ENCODE measurements around the gene IZUMO2. TPM values are rescaled to one million over a fixed set of nuclear protein-coding genes. Genes with fewer than 3 reads are reported as not detected.

Gene IZUMO2
- not detected for total RNA-seq

GRCh38 chr19:50162988-50163387, at the start of gene IZUMO2:
Gene IZUMO2, minus strand, starts transcription at chr19:50163281. Its CDS starts 87 bp downstream, at chr19:50163194.
- CTCF ChIA-PET, result no interaction called here
- POLR2A ChIA-PET, result no interaction called here

GRCh38 chr19:50210425-50210824, 47.3 kb upstream of the IZUMO2 start:
- CTCF ChIA-PET, result no interaction called here
- POLR2A ChIA-PET, result no interaction called here

- ChIA-PET POLR2A (no interaction called here), CTCF (no interaction called here)
These were observed 46.0 kb upstream of the IZUMO2 start for GRCh38 chr19:50209131-50209530.

- ChIA-PET CTCF (interaction anchor here (0.5 kb wide), 1 partner anchor 14 kb away, joined by 3 read pairs; no protein-coding TSS in a partner anchor), POLR2A (no interaction called here)
These were observed 44.6 kb upstream of the IZUMO2 start for GRCh38 chr19:50207730-50208129.

- CTCF ChIA-PET, result no interaction called here
- POLR2A ChIA-PET, result no interaction called here
These were observed 43.1 kb upstream of the IZUMO2 start for GRCh38 chr19:50206191-50206590.

- ChIA-PET CTCF (no interaction called here), POLR2A (no interaction called here)
These were observed 42.6 kb upstream of the IZUMO2 start for GRCh38 chr19:50205681-50206138.

DNA sequence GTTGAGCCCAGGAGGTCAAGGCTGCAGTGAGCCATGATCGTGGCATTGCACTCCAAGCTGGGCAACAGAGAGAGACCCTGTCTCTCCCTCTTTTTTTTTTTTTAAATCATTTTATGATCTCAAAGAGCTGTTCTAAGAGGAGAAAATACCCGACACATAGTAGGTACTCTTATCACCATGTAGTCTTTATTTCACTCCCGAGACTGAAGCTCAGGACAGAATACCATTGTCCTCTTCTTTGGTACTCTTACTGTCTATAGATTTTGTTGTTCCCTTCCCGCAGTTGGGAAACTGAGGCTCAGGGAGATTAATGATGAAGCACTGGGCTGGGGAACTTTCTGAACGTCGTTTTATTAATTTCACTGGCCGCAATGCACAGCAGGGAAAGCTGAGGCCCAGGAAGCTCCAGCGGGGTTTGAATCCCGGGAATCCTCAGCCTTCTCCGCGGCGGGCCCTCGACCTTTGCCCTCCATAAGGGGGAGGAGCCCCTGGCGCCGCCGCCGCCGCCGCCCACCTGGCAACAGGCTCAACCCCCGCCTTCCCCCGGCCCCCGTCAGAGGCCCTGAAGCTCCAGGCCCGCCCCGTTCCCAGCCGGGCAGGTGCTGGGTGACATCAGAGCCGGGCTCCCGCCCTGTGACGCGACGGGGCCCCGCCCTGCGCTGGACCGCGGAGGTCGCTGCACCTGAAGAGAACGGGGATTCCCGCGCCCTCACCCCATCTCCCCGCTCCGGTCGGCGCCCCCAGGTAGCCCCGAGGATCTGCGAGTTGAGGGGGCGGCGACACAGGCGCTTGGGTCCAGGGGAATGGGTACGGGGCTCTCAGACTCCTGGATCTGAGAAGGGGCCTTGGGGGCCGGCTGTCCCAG, 42.0 kb upstream of the IZUMO2 start:
- POLR2A ChIA-PET, result no interaction called here
- CTCF ChIA-PET, result no interaction called here

DNA sequence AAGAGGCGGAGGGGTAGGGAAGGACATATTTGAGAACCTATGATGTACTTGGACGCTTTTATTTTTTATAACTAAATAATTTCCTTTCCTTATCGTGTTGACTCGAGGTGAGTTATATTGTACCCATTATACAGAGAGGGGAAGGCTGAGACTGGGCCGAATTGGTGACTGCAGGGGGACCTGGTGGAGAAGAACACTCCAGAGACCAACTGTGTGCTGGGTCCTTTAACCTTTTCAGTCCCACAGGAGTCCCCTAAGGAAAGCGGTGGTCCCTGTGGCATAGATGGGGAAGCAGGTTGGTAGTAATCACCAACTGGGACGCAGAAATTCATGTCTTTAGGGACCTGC, 41.0 kb upstream of the IZUMO2 start:
- ChIA-PET CTCF (no interaction called here), POLR2A (no interaction called here)

DNA sequence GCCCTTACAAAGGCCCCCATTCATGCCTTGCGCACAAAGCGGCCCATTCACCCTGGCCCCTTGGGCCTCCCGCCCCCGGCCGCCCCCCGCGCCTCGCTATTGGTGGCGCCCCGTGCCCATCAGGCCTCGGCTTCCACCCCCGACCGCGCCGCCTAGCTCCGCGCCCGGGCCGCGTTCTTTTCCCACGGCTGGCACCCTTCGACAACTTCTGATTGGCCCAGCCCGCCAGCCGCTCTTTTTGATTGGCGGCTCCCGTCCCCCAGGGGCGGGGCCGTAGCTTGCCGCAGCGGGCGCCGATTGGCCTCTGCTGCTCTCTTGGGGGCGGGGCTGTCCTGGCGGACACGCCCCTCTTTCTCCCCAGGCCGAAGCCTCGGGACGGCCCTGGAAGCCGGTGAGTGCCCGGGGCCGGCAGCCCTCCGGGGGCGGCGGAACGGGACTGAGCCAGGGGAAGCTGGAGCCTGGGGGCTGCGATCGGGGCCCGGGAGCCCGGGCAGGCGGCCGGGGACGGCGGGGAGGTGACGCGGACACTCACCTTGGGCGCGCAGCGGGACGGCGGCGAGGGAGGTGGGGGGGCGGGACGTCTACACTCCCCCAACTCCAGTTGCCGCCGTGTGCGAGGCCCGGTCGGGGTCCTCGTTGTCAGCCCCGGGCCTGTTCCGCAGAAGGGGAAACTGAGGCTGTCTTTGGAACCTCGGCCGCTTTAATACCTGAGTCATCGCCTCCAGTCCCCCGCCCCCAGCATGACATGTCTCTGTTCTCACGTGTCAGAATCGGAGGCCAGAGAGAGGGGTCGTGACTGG, 40.4 kb upstream of the IZUMO2 start, which contains the start of gene MYH14:
Gene MYH14 (plus strand): TSS at position 342 of the 800 bp plus-strand sequence. CDS start 6,744 bp downstream, outside the sequence.
- POLR2A ChIA-PET, result no interaction called here

GRCh38 chr19:50202962-50203280, 39.8 kb upstream of the IZUMO2 start:
- POLR2A ChIA-PET, result no interaction called here
- CTCF ChIA-PET, result no interaction called here

More for the DNA sequence above, 40.4 kb upstream of the IZUMO2 start, which contains the start of gene MYH14:
- CTCF ChIA-PET, result no interaction called here

DNA sequence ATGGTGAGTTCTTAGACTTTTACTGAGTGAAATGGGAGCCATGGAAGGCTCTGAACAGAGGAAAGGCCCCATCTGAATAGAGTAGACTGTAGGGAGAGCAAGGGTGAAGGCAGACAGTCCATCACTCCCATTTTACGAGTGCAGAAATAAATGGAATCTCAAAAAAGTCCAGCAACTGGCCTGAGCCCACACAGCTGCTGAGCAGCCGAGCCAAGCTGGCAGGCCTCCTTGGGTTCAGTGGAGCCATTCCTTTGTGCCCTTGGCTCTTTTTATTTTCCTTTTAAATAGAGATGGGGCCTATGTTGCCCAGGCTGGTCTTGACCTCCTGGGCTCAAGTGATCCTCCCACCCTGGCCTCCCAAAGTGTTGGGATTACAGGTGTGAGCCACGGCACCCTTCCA, 39.3 kb upstream of the IZUMO2 start:
- CTCF ChIA-PET, result no interaction called here
- POLR2A ChIA-PET, result no interaction called here

DNA sequence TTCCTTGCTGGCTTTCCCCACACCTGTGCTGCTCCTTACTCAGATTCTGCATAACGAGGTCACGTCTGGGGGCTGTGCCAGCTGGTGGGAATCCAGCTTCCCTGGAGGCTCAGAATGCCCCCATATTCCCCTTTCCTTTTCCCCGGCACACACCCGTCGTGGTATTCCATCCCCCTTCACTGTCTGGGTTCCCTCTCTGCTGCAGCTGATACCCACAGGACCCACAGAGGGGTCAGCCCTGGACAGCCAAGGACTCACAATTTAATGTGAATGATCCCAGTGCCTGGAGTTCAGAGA, 36.1 kb upstream of the IZUMO2 start:
- ChIA-PET POLR2A (no interaction called here), CTCF (no interaction called here)

- CTCF ChIA-PET, result interaction anchor here (0.6 to 0.7 kb wide), 2 partner anchors 42 to 165 kb away, joined by 5 to 6 read pairs; no protein-coding TSS in a partner anchor
These were observed 35.6 kb upstream of the IZUMO2 start for GRCh38 chr19:50198431-50199258.

GRCh38 chr19:50197348-50197747, 34.3 kb upstream of the IZUMO2 start:
- CTCF ChIA-PET, result no interaction called here

More at GRCh38 chr19:50198431-50199258, 35.6 kb upstream of the IZUMO2 start:
- POLR2A ChIA-PET, result no interaction called here

GRCh38 chr19:50196322-50196932, 33.3 kb upstream of the IZUMO2 start:
- ChIA-PET CTCF (no interaction called here), POLR2A (no interaction called here)

More at GRCh38 chr19:50197348-50197747, 34.3 kb upstream of the IZUMO2 start:
- POLR2A ChIA-PET, result no interaction called here

DNA sequence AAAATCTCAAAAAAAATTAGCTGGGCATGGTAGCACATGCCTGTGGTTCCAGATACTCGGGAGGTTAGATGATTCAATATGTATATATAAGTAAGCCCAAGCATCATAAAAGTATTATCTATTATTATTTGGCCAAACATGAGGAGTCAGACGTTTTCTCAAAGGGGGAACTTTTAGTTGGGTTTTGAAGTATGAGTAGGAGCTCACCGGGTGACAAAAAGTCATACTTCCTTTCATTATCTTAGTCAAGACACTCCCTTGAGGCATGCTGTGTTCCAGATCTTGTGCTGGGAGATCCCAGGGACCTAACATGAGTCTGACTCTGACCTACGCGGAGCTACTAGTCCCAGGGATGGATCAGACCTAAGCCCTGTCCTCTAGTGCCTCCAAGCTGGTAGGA, 32.1 kb upstream of the IZUMO2 start:
- POLR2A ChIA-PET, result no interaction called here
- CTCF ChIA-PET, result no interaction called here

GRCh38 chr19:50192463-50193211, 29.6 kb upstream of the IZUMO2 start:
- POLR2A ChIA-PET, result no interaction called here
- CTCF ChIA-PET, result no interaction called here

DNA sequence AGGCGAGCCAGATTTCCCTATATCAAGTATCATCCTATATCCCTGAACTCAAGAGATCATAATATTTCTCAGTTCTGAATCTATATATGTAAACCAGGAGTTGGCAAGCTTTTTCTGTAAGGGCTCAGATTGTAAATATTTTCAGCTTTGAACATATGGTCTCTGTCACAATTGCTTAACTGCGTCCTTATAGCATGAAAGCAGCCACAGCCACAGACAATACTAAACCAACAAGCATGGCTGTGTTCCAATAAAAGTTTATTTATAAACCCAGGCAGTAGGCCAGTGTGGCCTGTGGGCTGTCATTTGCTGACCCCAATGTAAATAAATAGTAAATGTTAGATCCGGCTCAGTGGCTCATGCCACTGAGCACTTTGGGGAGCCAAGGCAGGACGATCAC, 28.1 kb upstream of the IZUMO2 start:
- ChIA-PET CTCF (no interaction called here), POLR2A (no interaction called here)

- POLR2A ChIA-PET, result no interaction called here
- CTCF ChIA-PET, result no interaction called here
These were observed 27.4 kb upstream of the IZUMO2 start for GRCh38 chr19:50190439-50190891.
